Daoy (cell line): Measurements from ENCODE around the gene PHPT1. TPM values are rescaled to one million over a fixed set of nuclear protein-coding genes. Genes with fewer than 3 reads are reported as not detected.

Experiments used
- DNase-seq: peaks from one replicate; pipeline ENCODE4 v3.0.0-alpha.2; 2015; ENCODE audit warnings: low read depth
- total RNA-seq: library from RNA; depleted of rRNA; stranded (reverse); fragments of >200 nt; shearing (Covaris generic); gene quantifications from 2 replicates; pipeline ENCODE4 v1.2.3, GENCODE V29; 2014

PHPT1 gene
- total RNA-seq, 1 experiment from 2014 or later, result 92.7 TPM

- DNase-seq, result peak; percentile 91
Measured at GRCh38 chr9:136847826-136848392, 1.3 kb upstream of the PHPT1 start.

- DNase-seq, result no peak
Measured at GRCh38 chr9:136848393-136849037, 694 bp upstream of the PHPT1 start.

DNA sequence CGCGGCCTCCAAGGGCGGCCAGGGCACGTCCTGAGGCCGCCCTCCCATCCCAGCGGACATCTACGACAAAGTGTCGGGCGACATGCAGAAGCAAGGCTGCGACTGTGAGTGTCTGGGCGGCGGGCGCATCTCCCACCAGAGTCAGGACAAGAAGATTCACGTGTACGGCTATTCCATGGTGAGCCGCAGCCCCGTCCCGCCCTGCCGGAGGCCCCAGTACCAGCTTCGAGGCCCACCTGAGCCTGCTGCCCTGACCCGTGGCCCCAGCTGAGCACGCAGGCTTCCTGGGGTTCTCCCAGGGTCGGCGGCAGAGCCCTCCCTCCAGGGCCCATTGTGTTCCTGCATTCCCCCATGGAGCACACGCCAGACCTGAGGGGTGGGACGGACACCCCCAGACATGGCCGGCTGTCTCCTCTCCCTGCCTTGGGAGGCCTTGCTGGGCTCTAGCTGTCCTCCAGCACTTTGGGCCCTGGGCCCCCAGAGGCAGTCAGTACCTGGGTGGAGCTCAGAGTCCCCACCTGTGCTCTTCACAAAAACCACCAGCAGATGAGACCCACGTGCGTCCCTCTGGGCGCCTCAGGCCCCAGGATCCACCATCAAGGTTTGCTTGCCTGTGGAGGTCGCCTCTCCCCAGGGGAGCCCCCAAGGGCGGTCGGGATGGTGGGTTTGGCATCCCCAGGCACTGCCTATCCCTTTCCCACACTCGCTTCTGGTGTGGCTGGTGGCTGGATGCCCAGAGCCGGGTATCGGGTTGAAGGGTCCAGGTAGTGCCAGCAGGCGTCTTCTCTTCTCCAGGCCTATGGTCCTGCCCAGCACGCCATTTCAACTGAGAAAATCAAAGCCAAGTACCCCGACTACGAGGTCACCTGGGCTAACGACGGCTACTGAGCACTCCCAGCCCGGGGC is 1.0 kb downstream of the PHPT1 start:
- peak; percentile 23 for DNase-seq

GRCh38 chr9:136850866-136851775 is 1.9 kb downstream of the PHPT1 start:
- DNase-seq, result no peak

DNA sequence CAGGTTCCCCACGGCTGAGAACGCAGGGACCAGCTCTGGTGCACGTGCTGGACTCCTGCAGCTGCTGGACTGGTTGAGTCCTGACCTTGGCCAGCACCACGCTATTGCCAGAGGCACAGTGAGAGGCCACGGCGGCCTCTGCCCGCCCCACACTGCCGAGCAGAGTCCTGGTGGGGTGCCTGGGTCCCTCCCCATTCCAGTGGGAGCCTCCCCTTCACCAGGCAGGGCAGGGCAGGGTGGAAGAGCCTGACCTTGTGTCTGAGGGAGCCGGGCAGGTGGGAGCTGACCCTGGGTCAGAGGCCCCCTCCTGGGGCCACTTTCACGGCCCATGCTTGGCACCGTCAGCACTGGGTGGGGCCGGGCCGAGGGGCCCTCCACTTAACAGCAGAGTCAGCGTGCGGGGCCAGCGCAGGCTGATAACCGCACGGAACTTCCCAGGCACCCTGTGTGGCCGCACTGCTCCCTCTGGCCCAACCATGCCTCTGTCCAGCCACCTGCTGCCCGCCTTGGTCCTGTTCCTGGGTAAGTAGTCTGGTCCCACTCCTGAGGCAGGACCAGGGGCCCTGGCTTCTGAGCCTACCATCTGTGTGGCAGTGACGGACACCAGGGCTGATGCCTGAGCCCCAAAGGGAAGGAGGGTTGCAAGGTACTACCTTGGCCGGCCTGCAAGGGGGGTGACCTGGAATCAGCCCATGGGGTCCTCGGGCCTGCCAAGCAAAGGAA is 2.9 kb downstream of the PHPT1 start, which contains the start of gene MAMDC4:
TSS of gene MAMDC4 (plus strand) at position 406 of the 723 bp plus-strand sequence. CDS start at position 477, 71 bp downstream.
- DNase-seq, result peak; percentile 5

DNA sequence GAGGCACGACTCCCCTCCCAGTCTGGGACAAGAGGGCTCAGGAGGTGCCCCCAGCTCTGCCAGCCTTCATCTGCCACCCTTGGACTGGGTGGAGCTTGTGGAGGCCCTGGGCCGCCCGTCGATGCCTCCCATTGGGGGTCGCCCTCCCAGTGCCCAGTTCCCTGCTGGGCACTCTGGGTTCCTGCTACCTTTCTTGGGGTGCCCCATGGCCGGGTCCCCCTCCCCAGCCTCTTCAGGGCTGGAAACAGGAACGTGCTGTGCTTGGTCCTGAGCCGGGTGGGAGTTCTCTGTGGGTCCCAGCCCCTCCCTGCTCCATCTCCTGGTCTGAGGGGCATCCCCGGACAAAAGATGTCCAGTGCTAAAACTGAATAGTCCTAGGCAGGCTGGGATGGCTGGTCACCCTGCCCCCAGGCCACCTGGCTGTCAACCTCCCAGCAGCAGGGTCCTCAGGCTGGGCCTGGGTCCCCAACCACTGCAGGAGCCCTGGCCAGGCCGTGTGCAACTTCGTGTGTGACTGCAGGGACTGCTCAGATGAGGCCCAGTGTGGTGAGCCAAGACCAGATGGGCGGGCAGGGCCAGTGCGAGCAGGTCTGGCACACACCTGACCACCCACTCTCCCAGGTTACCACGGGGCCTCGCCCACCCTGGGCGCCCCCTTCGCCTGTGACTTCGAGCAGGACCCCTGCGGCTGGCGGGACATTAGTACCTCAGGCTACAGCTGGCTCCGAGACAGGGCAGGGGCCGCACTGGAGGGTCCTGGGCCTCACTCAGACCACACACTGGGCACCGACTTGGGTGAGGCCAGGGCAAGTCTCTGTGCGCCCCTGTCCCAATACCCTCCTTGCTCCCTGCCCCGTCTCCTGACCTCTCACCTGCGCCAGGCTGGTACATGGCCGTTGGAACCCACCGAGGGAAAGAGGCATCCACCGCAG is 3.7 kb downstream of the PHPT1 start:
- DNase-seq, result no peak

DNA sequence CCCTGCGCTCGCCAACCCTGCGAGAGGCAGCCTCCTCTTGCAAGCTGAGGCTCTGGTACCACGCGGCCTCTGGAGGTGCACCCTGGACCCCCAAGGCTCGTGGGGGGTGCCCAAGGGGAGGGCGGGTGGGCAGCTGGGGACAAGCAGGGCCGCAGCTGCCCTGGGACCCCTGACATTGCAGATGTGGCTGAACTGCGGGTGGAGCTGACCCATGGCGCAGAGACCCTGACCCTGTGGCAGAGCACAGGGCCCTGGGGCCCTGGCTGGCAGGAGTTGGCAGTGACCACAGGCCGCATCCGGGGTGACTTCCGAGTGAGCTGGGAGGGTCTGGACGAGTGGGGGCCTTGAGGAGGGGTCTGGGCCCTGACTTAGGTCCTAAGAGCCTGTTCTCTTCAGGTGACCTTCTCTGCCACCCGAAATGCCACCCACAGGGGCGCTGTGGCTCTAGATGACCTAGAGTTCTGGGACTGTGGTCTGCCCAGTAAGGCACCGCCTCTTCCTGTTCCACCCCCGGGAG is 4.4 kb downstream of the PHPT1 start:
- DNase-seq, result no peak

GRCh38 chr9:136854113-136854841 is 5.1 kb downstream of the PHPT1 start:
- DNase-seq, result no peak

DNA sequence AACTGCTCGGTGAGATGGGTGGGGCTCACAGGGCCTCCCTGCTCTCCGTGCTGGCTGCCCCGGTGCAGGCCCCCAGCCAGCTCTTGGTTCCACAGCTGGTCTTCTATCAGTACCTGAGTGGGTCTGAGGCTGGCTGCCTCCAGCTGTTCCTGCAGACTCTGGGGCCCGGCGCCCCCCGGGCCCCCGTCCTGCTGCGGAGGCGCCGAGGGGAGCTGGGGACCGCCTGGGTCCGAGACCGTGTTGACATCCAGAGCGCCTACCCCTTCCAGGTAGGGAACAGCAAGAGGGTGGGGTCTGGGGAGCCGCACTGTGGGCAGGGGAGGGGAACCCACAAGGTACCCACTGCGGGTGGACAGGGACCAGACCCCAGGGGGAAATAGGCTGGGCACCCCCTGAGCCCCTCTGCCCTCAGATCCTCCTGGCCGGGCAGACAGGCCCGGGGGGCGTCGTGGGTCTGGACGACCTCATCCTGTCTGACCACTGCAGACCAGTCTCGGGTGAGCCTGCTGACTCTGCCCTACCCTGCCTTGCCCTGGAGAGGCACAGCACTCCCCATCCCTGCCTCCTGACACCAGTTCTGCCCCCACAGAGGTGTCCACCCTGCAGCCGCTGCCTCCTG is 5.7 kb downstream of the PHPT1 start:
- DNase-seq, result no peak

DNA sequence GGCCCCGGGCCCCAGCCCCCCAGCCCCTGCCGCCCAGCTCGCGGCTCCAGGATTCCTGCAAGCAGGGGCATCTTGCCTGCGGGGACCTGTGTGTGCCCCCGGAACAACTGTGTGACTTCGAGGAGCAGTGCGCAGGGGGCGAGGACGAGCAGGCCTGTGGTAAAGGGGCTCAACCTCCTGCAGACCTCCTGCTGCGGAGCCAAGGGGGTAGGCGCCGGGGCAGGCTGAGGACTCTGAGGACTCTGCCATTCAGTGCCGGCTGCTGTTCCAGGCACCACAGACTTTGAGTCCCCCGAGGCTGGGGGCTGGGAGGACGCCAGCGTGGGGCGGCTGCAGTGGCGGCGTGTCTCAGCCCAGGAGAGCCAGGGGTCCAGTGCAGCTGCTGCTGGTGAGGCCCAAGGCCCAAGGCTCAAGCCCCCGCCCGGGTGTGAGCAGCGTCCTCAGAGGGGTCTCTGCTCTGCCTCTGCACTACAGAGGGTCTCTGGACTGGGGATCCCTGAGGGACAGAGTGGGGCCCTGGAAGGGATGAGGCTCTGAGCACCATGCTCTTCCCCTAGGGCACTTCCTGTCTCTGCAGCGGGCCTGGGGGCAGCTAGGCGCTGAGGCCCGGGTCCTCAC is 6.4 kb downstream of the PHPT1 start:
- no peak for DNase-seq

DNA sequence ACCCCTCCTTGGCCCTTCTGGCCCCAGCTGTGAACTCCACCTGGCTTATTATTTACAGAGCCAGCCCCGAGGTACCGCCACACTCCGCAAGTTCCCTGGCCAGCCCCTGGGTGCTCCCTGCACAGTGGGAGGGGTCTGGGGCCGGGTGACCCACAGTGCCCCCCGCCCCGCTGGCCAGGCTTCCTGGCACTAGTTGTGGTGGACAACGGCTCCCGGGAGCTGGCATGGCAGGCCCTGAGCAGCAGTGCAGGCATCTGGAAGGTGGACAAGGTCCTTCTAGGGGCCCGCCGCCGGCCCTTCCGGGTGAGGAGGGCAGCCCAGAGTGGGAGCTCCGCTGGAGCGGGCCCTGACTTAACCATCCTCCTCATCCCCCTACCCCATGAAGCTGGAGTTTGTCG is 6.9 kb downstream of the PHPT1 start:
- DNase-seq, result no peak

GRCh38 chr9:136856541-136857141 is 7.4 kb downstream of the PHPT1 start:
- no peak for DNase-seq

- DNase-seq, result no peak
Measured at GRCh38 chr9:136857166-136857565, 8.0 kb downstream of the PHPT1 start.

- peak; percentile 33 for DNase-seq
Measured at GRCh38 chr9:136857581-136858412, 8.6 kb downstream of the PHPT1 start.

- no peak for DNase-seq
Measured at GRCh38 chr9:136858452-136858843, 9.2 kb downstream of the PHPT1 start.
